ENCODE results near the gene DCC. TPM values are rescaled to one million over a fixed set of nuclear protein-coding genes. Genes with fewer than 3 reads are reported as not detected.

Gene DCC
- total RNA-seq, 1 experiment from 2014 or later, result not detected

DNA sequence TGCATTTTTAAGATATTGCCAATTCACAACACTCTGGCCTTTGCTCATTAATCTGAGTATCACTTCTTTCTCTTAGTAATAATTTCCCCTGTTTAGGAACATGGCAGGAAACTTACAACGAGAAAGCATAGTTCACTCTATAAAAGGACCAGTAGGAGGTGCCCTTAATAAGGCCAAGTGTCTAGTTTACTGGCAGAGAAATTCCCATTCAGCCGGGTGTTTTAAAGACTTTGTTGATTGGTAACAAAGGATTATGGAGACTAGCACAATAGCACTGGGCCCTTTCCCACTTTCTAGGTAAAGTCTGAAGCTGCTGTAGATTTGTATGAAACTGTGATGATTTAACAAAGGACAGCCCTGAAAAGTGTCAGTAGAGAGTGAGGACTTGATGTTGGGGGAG is 3.1 kb downstream of the DCC start:
- no peak for DNase-seq
- H3K4me2 ChIP-seq, result no peak overlapping the region
- no peaks in the 10 kb centered on the region for H3K4me1 ChIP-seq (replicated peaks; ENCODE audit: insufficient read depth)
- H3K27me3 ChIP-seq (ENCODE audit: insufficient read depth, low read depth), result peaks cover 3% of the 10 kb centered on the region; the same call in 1 of the 2 replicates
- BruUV-seq (replicated peaks), result no TSS peak
- no peaks in the 10 kb centered on the region for H4K20me1 ChIP-seq (ENCODE audit: insufficient read depth)
- intact Hi-C loops (cut with micrococcal nuclease; ENCODE audit: unreplicated experiment), result no loop called here
- ChIA-PET CTCF (no interaction called here), POLR2A (ENCODE audit: unreplicated experiment) (no interaction called here)
- TF ChIP-seq, protein P1, sequence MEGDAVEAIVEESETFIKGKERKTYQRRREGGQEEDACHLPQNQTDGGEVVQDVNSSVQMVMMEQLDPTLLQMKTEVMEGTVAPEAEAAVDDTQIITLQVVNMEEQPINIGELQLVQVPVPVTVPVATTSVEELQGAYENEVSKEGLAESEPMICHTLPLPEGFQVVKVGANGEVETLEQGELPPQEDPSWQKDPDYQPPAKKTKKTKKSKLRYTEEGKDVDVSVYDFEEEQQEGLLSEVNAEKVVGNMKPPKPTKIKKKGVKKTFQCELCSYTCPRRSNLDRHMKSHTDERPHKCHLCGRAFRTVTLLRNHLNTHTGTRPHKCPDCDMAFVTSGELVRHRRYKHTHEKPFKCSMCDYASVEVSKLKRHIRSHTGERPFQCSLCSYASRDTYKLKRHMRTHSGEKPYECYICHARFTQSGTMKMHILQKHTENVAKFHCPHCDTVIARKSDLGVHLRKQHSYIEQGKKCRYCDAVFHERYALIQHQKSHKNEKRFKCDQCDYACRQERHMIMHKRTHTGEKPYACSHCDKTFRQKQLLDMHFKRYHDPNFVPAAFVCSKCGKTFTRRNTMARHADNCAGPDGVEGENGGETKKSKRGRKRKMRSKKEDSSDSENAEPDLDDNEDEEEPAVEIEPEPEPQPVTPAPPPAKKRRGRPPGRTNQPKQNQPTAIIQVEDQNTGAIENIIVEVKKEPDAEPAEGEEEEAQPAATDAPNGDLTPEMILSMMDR (conservative IDR thresholded peaks at IDR 0.05), result no peak
- TF ChIP-seq EZH2 (IDR thresholded peaks at IDR 0.05; ENCODE audit: low read depth), result no peak
- H3K36me3 ChIP-seq (ENCODE audit: low read depth), result no peaks in the 10 kb centered on the region
- no peak overlapping the region for H3K4me3 ChIP-seq
- H3K9me3 ChIP-seq (ENCODE audit: insufficient read depth, low read depth), result no peaks in the 10 kb centered on the region; the same call in 1 of the 2 replicates
- no peaks in the 10 kb centered on the region for H3K79me2 ChIP-seq (ENCODE audit: low read depth)
- H3K9me2 ChIP-seq (ENCODE audit: insufficient read depth), result no peaks in the 10 kb centered on the region; the same call in 1 of the 2 replicates
- H3K27ac ChIP-seq, result no peak overlapping the region
- H2AFZ ChIP-seq, result no peak overlapping the region
- no peaks in the 10 kb centered on the region for H3F3A ChIP-seq (ENCODE audit: insufficient read depth, low read depth)

DNA sequence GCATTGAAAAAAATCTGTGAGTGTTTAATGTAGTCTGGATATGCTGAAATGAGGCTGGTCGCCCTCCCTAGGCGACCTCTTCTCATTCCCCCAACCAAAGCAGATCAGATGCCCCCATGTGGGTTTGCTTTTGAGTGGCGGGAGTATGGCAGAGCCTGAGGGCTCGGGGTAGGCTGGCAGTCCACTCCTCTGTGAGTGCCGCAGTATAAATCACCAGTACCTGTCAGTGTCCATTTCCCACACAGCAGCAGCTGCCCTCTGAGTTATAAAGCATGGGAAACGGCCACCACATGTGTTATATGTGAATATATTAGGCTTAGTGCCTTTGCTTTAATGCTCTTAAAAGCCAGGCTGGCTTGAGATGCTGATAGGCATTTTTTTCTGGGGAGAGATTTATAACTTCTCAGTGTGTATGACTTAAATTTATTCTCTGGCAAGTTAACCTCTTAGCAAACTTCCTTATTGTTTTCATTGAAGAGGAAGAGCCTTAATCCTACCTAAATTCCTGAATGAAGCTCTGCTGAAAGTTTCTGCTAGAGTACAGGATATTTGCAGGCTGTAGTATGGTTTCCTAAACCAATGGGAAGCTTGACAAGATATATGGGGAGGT is 3.8 kb downstream of the DCC start:
- H4K20me1 ChIP-seq (ENCODE audit: insufficient read depth), result no peaks in the 10 kb centered on the region
- H2AFZ ChIP-seq, result no peak overlapping the region
- no TSS peak for BruUV-seq (replicated peaks)
- H3K4me2 ChIP-seq, result no peak overlapping the region
- ChIA-PET CTCF (no interaction called here), POLR2A (ENCODE audit: unreplicated experiment) (no interaction called here)
- no peaks in the 10 kb centered on the region for H3K79me2 ChIP-seq (ENCODE audit: low read depth)
- no peaks in the 10 kb centered on the region; the same call in 1 of the 2 replicates for H3K9me3 ChIP-seq (ENCODE audit: insufficient read depth, low read depth)
- no peaks in the 10 kb centered on the region for H3K36me3 ChIP-seq (ENCODE audit: low read depth)
- H3K4me3 ChIP-seq, result no peak overlapping the region
- no peak for TF ChIP-seq EZH2 (IDR thresholded peaks at IDR 0.05; ENCODE audit: low read depth)
- TF ChIP-seq, protein P1 (conservative IDR thresholded peaks at IDR 0.05), result no peak
- no peaks in the 10 kb centered on the region; the same call in 1 of the 2 replicates for H3K9me2 ChIP-seq (ENCODE audit: insufficient read depth)
- H3K27me3 ChIP-seq (ENCODE audit: insufficient read depth, low read depth), result peaks cover 3% of the 10 kb centered on the region; the same call in 1 of the 2 replicates
- intact Hi-C loops (cut with micrococcal nuclease; ENCODE audit: unreplicated experiment), result no loop called here
- DNase-seq, result no peak
- H3K27ac ChIP-seq, result no peak overlapping the region
- no peaks in the 10 kb centered on the region for H3F3A ChIP-seq (ENCODE audit: insufficient read depth, low read depth)
- no peaks in the 10 kb centered on the region for H3K4me1 ChIP-seq (replicated peaks; ENCODE audit: insufficient read depth)

GRCh38 chr18:52344881-52345280 is 4.9 kb downstream of the DCC start:
- ChIA-PET CTCF (no interaction called here), POLR2A (ENCODE audit: unreplicated experiment) (no interaction called here)
- Histone ChIP-seq H2AFZ (no peak overlapping the region), H3K27ac (no peak overlapping the region), H3K4me2 (no peak overlapping the region), H3K79me2 (ENCODE audit: low read depth) (no peaks in the 10 kb centered on the region), H3K36me3 (ENCODE audit: low read depth) (no peaks in the 10 kb centered on the region), H3K4me1 (replicated peaks; ENCODE audit: insufficient read depth) (no peaks in the 10 kb centered on the region), H3K9me2 (ENCODE audit: insufficient read depth) (no peaks in the 10 kb centered on the region; the same call in 1 of the 2 replicates), H3K9me3 (ENCODE audit: insufficient read depth, low read depth) (no peaks in the 10 kb centered on the region; the same call in 1 of the 2 replicates), H3K4me3 (no peak overlapping the region), H4K20me1 (ENCODE audit: insufficient read depth) (no peaks in the 10 kb centered on the region), H3K27me3 (ENCODE audit: insufficient read depth, low read depth) (peaks cover 3% of the 10 kb centered on the region; the same call in 1 of the 2 replicates), H3F3A (ENCODE audit: insufficient read depth, low read depth) (no peaks in the 10 kb centered on the region)
- DNase-seq, result no peak
- BruUV-seq (replicated peaks), result no TSS peak
- intact Hi-C loops (cut with micrococcal nuclease; ENCODE audit: unreplicated experiment), result no loop called here
- TF ChIP-seq, protein P1 (conservative IDR thresholded peaks at IDR 0.05), result no peak
- TF ChIP-seq EZH2 (IDR thresholded peaks at IDR 0.05; ENCODE audit: low read depth), result no peak

Data from PC-9 (cell line).